GM10847 (cell line): Measurements from ENCODE around the gene MYOM3.

ENCODE experiments used
- POLR2A ChIP-seq: IDR thresholded peaks from 2 replicates; pipeline ENCODE4 v1.6.1; 2011; ENCODE audit not compliant: insufficient read length; ENCODE audit errors: extremely low read depth

The MYOM3 gene

DNA sequence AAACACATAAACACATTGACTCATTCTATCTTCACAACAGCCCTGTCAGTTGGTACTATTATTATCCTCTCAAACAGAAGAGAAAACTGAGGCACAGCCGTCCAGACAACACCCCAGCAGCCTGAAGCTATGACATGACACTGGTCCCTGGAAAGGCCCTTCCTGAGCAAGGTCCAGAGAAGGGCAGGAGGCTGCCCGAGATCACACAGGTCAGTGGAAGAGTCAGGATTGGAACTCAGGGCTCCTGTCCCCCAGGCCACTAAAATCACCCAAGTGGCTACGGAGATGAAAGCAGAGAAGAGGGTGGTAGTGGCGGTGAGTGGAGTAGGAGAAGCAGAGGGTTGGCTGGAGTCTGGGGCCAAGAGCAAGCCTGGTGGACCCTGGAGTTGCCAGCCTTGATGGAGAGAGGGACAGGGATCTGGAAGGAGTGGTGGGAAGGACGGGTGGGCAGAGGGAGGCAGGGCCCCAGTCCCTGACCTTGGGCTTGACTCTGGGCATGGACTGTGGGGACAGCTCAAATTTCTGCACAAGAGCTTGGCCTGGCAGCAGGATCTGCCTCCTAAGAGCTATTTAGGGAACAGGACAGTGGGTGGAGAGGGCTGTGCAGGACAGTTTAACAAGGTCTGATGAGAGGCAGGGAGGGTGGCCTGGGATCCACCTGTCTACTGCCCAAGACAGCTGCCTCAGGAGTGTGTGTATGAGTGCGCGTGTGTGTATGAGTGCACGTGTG lies 15.8 kb downstream of the MYOM3 start:
- TF ChIP-seq POLR2A: no peak

GRCh38 chr1:24095140-24095859 lies 16.6 kb downstream of the MYOM3 start:
- TF ChIP-seq POLR2A: no peak

GRCh38 chr1:24094554-24094953 lies 17.4 kb downstream of the MYOM3 start:
- TF ChIP-seq POLR2A: no peak

GRCh38 chr1:24093732-24094131 lies 18.2 kb downstream of the MYOM3 start:
- TF ChIP-seq POLR2A: no peak

GRCh38 chr1:24092979-24093378 lies 19.0 kb downstream of the MYOM3 start:
- no peak for TF ChIP-seq POLR2A

DNA sequence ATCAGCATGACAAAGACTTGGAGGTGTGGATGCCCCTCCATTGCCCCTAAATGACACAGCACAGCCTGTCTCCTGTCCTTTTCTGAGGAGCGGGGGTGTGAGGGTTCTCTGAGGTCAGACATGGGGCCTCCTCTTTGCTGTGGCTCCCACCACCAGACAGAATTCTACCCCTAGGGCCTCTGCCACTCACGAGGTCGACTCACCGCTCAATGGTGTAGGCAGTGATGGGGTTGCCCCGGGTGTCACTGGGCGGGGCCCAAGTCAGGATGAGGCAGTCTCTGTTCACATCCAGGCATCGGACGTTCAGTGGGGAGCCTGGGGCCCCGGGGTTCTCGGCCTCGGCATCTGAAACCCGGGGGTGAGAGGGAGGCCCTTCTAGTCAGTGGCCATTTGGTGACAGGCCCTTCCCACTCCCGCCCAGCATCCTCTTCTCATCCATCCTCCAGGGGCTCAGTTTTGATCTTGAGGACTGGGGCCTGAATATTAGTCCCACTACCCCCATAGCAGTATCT lies 19.9 kb downstream of the MYOM3 start:
- TF ChIP-seq POLR2A: no peak

DNA sequence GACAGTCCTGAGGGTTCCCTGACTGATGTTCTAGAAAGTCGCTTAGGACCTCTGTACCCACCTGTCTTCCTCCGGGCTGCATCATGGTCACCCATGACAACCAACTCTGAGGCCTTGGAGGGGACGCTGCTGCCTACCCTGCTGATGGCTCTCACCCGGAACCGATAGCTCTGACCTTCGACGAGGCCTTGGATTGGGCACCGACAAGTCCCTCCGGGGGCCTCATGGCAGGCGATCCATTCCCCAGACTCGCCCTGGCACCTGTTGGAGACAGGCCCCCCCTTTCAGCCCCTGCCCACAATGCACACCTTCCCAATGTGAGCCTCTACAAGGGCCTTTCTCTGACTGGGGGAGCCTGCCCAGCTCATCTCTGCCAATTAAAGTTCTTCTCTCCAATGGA lies 21.2 kb downstream of the MYOM3 start:
- TF ChIP-seq POLR2A: no peak

GRCh38 chr1:24089743-24090555 lies 22.0 kb downstream of the MYOM3 start:
- TF ChIP-seq POLR2A: no peak

- TF ChIP-seq POLR2A: no peak
Observed at GRCh38 chr1:24089027-24089742, 22.8 kb downstream of the MYOM3 start.

DNA sequence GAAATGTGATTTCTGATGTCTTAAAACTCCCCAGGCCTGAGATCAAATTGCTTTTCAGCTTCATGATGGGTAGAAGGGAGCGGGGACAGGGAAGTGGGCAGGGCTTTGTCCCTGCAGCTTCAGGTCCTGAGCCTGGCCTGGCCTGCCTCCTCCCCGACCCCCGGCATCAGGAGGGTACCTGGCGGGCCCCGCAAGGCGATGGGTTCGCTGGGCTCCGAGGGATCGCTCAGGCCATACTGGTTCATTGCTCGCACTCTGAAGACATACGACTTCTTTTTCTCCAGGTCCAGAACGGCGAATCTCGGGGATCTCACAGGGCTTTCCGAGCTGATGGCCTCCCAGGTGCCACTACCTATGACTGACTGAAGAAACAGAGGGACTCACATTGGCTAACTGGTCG lies 25.5 kb downstream of the MYOM3 start:
- TF ChIP-seq POLR2A: no peak

DNA sequence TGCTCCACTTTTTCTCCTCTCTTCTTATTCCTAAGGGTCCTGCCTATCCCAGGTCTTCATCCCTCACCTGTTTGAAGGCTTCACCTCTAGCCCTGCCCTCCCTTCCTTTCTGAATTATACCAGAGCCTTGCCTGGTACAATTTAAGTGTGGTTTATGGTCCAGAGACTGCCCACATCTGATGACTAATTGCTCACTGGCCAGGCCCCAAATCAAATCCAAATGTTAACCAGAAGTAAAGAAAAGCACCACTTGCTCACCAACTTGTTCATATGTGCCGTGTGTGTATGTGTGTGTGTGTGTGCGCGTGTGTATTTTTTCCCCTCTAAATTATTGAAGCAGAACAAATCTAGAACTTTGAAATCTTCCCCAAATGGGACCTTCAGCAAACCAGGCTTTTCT lies 26.4 kb downstream of the MYOM3 start:
- no peak for TF ChIP-seq POLR2A

GRCh38 chr1:24085007-24085406 lies 26.9 kb downstream of the MYOM3 start:
- TF ChIP-seq POLR2A: no peak

- TF ChIP-seq POLR2A: no peak
Observed at GRCh38 chr1:24084050-24084449, 27.9 kb downstream of the MYOM3 start.

GRCh38 chr1:24082372-24082771 lies 29.6 kb downstream of the MYOM3 start:
- no peak for TF ChIP-seq POLR2A

- no peak for TF ChIP-seq POLR2A
Observed at GRCh38 chr1:24081190-24081589, 30.7 kb downstream of the MYOM3 start.

DNA sequence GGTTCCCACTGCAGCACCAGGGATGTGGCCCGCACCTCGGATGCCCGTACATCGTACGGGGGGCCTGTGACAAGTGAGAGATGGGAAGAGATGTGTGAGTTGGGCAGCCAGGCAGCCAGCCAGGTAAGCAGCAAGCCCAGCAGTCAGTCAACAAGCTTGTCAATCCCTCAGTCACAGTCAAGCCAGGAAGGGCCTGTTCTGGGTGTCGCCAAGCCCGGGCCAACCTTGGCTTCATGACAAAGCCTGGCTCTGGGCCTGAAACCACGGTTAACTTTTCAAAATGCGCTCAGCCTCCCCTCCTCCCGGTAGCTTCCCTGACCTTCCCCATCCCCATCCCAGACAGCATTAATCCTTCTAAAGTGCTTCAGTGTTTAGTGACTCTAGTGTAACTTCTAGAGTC lies 31.8 kb downstream of the MYOM3 start:
- TF ChIP-seq POLR2A: no peak
